Measurements from ENCODE around the gene GLG1.
"Not testable (repeated sequence)": the region's sequence is repeated elsewhere in the genome, so short reads cannot be mapped to it uniquely, and the experiment has no call there.

GLG1 gene

DNA sequence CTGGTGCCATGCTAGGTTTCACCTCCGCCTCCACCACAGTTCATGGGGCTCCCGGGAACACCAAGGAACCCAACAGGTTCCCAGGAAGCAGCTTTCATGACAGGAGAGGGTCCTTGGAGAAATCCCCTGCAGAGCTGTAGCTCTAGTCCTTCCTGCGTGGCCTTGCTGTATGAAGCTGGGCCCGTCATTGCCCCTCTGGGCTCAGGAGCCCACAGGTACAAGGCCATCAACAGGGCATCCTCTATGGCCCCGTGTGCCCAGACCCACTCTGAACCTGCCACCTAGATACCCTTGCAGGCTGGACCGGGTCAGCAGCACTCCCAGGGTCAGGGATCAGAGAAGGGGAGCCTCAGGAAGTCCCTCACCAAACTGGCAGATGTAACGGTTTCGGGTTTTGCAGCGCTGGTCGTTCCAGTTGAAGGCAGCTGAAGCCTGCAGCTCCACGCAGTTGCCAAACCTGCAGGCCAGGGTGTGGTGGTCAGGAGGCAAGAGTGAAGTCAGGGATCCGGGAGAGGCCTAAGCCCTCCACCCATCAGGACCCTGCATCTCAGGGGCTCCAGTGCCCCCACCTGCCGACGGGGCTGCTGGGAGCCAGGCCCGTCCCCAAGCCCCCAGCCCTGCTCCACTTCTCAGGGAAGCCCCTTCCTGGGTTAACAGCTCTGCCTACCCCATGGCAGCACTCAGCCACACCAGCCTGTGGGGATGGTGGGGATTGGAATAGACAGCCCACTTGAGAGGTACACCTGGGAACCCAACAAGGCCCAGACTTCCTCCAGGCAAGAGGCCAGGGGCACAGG is 197.5 kb downstream of the GLG1 start:
- not testable (repeated sequence) for DNase-seq, ATAC-seq

DNA sequence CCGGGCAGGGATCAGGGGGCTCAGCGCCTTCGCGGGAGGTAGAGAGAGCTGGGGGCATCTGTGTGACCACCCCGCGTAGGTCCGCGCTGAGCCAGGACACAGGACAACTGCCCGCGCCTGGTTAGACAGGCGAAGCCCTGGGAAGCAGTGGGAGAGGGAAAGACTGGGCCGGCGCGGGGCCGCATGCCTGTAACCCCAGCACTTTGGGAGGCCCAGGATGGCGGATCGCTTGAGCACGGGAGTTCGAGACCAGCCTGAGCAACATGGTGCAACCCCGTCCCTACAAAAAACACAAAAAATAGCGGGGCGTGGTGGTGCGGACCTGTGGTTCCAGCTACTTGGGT is 199.6 kb downstream of the GLG1 start:
- not testable (repeated sequence) for ATAC-seq, DNase-seq

DNA sequence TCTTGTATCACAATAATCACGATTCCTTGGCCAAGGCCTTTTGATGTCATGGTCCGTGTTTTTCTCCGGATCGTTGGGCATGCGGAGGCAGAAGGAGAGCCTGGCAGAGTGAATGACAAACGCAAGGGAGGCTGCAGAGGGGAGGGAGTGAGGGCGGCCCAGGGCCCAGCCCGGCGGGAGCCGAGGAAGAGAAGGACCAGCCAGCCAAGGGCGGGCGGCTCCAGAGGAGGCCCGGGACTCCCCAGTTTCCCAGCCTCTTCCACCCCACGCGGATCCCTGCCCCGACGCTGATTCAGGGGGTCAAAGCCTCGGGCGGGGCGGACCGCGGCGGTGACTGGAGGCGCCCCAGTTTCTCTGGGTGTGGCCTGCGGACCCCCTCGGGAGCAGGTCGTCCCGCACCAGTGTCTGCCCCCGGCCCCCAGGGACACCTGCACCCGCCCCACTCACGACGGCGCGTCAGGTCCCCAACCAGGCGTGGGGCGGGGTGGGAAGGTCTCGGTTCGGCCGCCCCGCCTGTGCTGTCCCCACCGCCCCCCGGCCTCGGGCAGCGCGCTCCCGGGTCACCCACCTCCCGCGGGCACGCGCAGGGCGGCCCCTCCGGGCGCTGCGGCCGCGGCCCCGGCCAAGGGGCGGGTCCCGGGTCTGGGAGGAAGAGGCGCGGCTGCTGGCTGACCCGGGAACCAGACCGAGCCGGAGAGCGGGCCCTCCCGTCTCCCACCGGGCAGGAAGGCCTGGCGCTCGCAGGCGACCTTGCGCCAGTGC is 200.1 kb downstream of the GLG1 start:
- DNase-seq, result not testable (repeated sequence)
- peak; percentile 34 for ATAC-seq

DNA sequence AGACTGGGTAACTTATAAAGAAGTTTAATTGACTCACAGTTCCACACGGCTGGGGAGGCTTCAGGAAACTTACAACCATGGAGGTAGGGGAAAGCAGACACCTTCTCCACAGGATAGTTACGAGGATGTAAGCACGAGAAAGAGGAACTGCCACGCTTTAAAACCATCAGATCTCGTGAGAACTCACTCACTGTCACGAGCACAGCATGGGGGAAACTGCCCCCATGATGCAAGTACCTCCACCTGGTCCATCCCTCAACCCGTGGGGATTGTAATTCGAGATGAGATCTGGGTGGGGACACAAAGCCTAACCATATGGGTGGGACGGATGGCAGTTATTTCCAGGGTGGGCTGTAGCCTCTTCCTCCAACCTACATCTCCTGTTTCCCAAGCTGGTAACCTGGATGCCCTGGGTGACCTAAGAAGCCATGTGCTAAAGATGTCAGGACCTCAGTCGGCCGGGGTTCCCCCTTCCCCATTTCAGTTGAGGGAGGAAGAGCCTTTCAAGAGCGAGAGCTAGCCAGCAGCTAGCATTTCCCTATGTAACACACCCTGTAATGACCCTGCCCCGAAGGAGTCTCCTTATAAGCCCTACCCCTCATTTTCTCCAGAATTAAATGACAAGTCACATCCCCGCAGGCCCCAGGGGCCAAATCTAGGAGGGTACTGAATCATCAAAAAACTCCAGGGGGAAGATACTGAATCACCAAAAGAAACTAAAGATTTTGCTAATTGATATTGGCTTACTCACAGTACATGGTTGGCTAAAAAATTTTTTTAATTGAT is 202.6 kb downstream of the GLG1 start:
- not testable (repeated sequence) for ATAC-seq, DNase-seq

DNA sequence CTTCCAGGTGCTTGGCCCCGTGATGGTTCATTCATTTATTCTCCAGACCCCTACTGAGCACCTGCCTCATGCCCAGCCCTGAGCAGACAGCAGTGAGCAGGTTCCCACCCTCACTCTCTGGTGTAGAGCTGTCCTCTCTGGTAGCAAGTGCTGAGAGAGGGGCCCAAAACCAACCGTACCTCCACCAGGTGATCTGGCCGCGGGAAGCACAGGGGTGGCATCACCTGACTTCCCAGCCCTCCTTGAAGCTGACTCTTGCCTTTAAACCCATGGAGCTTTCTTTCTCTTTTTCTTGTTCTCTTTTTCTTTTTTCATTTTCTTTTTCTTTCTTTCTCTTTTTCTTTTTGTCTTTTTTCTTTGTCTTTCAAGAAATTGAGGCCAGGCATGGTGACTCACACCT is 206.7 kb downstream of the GLG1 start:
- ATAC-seq, result peak; percentile 8
- not testable (repeated sequence) for DNase-seq

DNA sequence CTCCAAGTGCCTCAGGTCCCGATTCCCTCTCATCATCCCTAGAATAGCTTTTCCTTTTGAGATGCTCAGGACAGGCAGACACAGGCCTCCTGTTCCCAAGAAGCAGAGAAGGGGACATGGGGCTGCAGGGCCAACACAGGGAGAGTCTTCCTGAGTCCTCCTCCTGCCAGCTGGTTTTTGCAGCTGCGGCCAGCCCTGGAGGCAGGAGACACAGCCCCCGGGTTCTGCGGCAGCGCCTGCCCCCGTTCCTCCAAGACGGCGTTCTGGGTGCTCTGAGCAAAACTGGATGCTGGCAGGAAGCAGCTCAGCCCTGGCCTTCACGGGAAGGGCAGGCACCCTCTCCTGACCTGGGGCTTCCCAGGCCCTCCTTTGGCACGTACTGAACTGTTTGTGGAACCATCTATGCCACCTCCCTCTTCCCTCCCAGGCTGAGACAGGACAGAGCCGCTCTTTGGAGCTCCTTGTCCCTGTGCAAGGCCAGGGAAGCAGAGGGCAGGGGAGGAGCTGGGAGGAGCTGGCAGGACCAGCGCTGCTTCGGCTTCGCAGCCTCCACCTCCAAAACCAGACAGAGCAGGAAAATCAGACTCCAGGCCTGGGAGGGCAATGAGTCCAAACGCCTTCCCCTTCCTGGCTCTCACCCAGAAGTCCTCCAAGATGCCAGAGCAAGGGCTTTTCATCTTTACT is 208.6 kb downstream of the GLG1 start:
- not testable (repeated sequence) for ATAC-seq, DNase-seq

All from stimulated activated naive CD8-positive, alpha-beta T cell treated with anti-CD3 and anti-CD28 coated beads, Interleukin-15, Interleukin-2, amounts not matched to agents 100 U/mL and 50 U/mL, for 24 hours (primary cell).